PC-9 (cell line): ENCODE measurements around the gene DPM2.

ENCODE experiments used
- CTCF ChIP-seq: fragments of 200-600 bp; sonication (generic); conservative IDR thresholded peaks from 2 replicates; pipeline ENCODE4 v1.6.1; 2017; ENCODE audit warnings: mixed run types, antibody characterized with exemption, mild to moderate bottlenecking, moderate library complexity
- EZH2 ChIP-seq: fragments of 200-600 bp; sonication (generic); IDR thresholded peaks from 2 replicates; pipeline ENCODE4 v1.8.0; 2017; ENCODE audit warnings: antibody characterized with exemption, low read depth

DNA sequence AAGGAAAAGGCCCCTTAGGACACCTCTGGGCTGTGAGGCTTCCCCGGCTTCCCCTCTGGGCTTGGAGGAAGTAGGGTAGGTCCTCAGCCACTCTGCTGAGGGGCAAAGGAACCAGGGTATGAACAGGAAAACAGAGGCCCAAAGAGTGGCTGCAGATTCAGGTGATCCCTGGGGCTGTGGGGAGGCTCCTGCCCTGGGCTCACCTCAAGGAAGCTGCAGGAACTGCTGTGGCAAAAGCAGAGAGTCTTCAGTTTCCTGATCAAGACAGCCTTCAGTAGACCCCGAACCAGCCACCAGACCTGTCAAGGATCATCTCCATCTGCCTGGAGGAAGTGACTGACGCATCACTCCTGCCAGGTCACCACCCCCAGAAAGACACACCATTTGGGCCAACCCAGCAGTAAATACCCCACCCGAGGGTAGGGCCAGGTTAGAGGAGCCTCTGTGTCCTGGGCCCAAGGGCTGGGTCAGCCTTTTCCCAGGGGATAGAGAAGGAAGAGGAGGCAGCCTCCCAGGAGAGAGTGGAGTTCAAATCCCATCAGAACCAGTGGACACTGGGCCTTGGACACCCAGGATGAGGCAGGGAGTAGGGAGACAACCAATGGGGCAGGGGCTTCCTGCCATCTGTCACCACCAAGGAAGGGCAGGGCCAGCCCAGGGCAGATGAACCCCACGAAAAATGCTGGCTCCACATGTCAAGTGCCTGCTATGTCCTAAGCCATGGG lies 32.5 kb downstream of the DPM2 start:
- TF ChIP-seq CTCF (no peak), EZH2 (no peak)
